Esophagus squamous epithelium (tissue), 4 donors: Measurements from ENCODE around the gene NFKB1.

Source experiments
- POLR2A ChIP-seq, 4 donors: fragments of 450-650 bp; IDR thresholded peaks; one replicate each; pipeline ENCODE4 v1.6.1; 2017; ENCODE audit warnings: antibody characterized with exemption in 4 of 4, mild to moderate bottlenecking in 4 of 4, moderate library complexity in 3 of 4
- TF ChIP-seq, protein P1 (sequence below), 6 experiments: fragments of 450-650 bp in 4 of 6; fragments of 200-600 bp in 2 of 6; sonication (generic) in 2 of 6; IDR thresholded peaks; one replicate each; pipeline ENCODE4 v1.5.1; 2016 to 2019; ENCODE audit warnings: antibody characterized with exemption in 6 of 6, mild to moderate bottlenecking in 4 of 6, moderate library complexity in 4 of 6

DNA sequence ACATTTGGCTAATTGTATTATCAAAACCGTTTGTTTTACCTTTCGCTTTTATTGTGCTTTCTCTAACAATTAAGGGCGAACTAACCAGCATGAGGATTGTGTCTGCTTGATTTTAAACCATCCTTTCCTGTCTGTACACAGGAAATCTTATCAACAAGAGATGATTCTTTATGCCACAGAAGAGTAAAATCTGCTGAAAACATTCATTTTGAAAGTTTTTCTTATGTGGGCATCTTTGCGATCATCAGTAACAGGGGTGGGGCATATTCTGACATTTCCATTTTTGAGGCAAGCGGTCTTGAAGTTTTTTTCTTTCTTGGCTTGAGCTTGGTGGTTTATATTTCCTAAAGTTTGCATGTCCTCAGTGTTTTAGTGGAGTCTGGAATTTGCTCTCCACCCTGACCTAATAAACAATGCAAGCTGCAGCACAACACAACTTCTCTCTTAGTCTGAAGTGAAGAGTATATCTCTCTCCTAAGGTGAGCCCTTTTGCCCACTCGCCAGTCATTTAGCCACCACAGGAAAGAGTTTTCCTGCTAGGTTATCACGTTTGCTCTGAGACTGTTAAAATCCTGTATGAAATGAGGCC lies 26.6 kb downstream of the NFKB1 start:
- TF ChIP-seq, protein P1, sequence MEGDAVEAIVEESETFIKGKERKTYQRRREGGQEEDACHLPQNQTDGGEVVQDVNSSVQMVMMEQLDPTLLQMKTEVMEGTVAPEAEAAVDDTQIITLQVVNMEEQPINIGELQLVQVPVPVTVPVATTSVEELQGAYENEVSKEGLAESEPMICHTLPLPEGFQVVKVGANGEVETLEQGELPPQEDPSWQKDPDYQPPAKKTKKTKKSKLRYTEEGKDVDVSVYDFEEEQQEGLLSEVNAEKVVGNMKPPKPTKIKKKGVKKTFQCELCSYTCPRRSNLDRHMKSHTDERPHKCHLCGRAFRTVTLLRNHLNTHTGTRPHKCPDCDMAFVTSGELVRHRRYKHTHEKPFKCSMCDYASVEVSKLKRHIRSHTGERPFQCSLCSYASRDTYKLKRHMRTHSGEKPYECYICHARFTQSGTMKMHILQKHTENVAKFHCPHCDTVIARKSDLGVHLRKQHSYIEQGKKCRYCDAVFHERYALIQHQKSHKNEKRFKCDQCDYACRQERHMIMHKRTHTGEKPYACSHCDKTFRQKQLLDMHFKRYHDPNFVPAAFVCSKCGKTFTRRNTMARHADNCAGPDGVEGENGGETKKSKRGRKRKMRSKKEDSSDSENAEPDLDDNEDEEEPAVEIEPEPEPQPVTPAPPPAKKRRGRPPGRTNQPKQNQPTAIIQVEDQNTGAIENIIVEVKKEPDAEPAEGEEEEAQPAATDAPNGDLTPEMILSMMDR (IDR thresholded peaks at IDR 0.05) = no peak
- TF ChIP-seq POLR2A (IDR thresholded peaks at IDR 0.05) = no peak
